Measurements from ENCODE around the gene CPZ.

CPZ gene

GRCh38 chr4:8601556-8601955, 9.0 kb downstream of the CPZ start:
- TF ChIP-seq CTCF (IDR thresholded peaks at IDR 0.05; ENCODE audit: control extremely low read depth, extremely low read depth, low read depth, missing control alignments), result no peak
- CTCF ChIA-PET, result interaction anchor here (2.2 kb wide), 1 partner anchor 316 kb away, joined by 5 read pairs; no protein-coding TSS in a partner anchor

GRCh38 chr4:8602686-8603430, 10.3 kb downstream of the CPZ start:
- ChIA-PET CTCF (interaction anchor here (1.0 to 2.2 kb wide), 2 partner anchors 134 to 315 kb away, joined by 3 to 5 read pairs; no protein-coding TSS in a partner anchor), POLR2A (no interaction called here)
- TF ChIP-seq CTCF (IDR thresholded peaks at IDR 0.05; ENCODE audit: control extremely low read depth, extremely low read depth, low read depth, missing control alignments), result no peak
- DNase-seq (ENCODE audit: extremely low spot score), result no peak

More at GRCh38 chr4:8601556-8601955, 9.0 kb downstream of the CPZ start:
- DNase-seq (ENCODE audit: extremely low spot score), result no peak
- POLR2A ChIA-PET, result no interaction called here

- ChIA-PET CTCF (interaction anchor here (5.2 kb wide), 1 partner anchor 313 kb away, joined by 41 read pairs; no protein-coding TSS in a partner anchor), POLR2A (no interaction called here)
- DNase-seq (ENCODE audit: extremely low spot score), result no peak
- TF ChIP-seq CTCF (IDR thresholded peaks at IDR 0.05; ENCODE audit: control extremely low read depth, extremely low read depth, low read depth, missing control alignments), result no peak
Observed at GRCh38 chr4:8603931-8604330, 11.4 kb downstream of the CPZ start.

- DNase-seq (ENCODE audit: extremely low spot score), result no peak
- POLR2A ChIA-PET, result no interaction called here
- no peak for TF ChIP-seq CTCF (IDR thresholded peaks at IDR 0.05; ENCODE audit: control extremely low read depth, extremely low read depth, low read depth, missing control alignments)
- CTCF ChIA-PET, result interaction anchor here (5.2 kb wide), 1 partner anchor 312 kb away, joined by 41 read pairs; no protein-coding TSS in a partner anchor
Observed at GRCh38 chr4:8605289-8605688, 12.7 kb downstream of the CPZ start.

GRCh38 chr4:8606476-8606875, 13.9 kb downstream of the CPZ start:
- CTCF ChIA-PET, result interaction anchor here (5.2 kb wide), 1 partner anchor 311 kb away, joined by 41 read pairs; no protein-coding TSS in a partner anchor
- DNase-seq (ENCODE audit: extremely low spot score), result no peak
- TF ChIP-seq CTCF (IDR thresholded peaks at IDR 0.05; ENCODE audit: control extremely low read depth, extremely low read depth, low read depth, missing control alignments), result no peak
- POLR2A ChIA-PET, result no interaction called here

- no peak for DNase-seq (ENCODE audit: extremely low spot score)
- no peak for TF ChIP-seq CTCF (IDR thresholded peaks at IDR 0.05; ENCODE audit: control extremely low read depth, extremely low read depth, low read depth, missing control alignments)
- ChIA-PET POLR2A (no interaction called here), CTCF (interaction anchor here (0.7 to 5.2 kb wide), 13 partner anchors 8 to 322 kb away, joined by 3 to 41 read pairs (median 4); no protein-coding TSS in a partner anchor)
Observed at GRCh38 chr4:8606966-8607365, 14.4 kb downstream of the CPZ start.
